Prostate gland (tissue), 2 donors: ENCODE data around the gene HDAC8. TPM values are rescaled to one million over a fixed set of nuclear protein-coding genes. Genes with fewer than 3 reads are reported as not detected.
"Not testable (repeated sequence)": the region's sequence is repeated elsewhere in the genome, so short reads cannot be mapped to it uniquely, and the experiment has no call there.

Experiments
- DNase-seq: peaks from one replicate; pipeline ENCODE4 v3.0.0-alpha.2; 2019; ENCODE audit warnings: low spot score
- H3K27ac ChIP-seq, 2 donors: fragments of 200-600 bp; sonication (generic); 2 replicates each; pipeline ENCODE4 v1.5.1; 2017 to 2019
- H3K27me3 ChIP-seq: fragments of 200-600 bp; sonication (generic); replicated peaks from 2 replicates; pipeline ENCODE4 v1.5.1; 2019; ENCODE audit not compliant: insufficient read depth
- H3K36me3 ChIP-seq, 2 donors: fragments of 200-600 bp; sonication (generic); 1 replicate in 1 of 2; 2 replicates in 1 of 2; pipeline versions ENCODE4 v1.5.1 to v1.8.1; 2017 to 2019
- H3K4me1 ChIP-seq: fragments of 200-600 bp; sonication (generic); replicated peaks from 2 replicates; pipeline ENCODE4 v1.5.1; 2019
- H3K4me3 ChIP-seq, 2 donors: fragments of 200-600 bp; sonication (generic); 2 replicates each; pipeline ENCODE4 v1.5.1; 2017 to 2019
- H3K9me3 ChIP-seq: fragments of 200-600 bp; sonication (generic); 2 replicates; pipeline ENCODE4 v1.5.1; 2017
- POLR2A ChIP-seq: fragments of 450-650 bp; IDR thresholded peaks from one replicate; pipeline ENCODE4 v1.6.1; 2016; ENCODE audit warnings: antibody characterized with exemption, mild to moderate bottlenecking
- POLR2AphosphoS5 ChIP-seq: sonication (generic); formaldehyde crosslinking; IDR thresholded peaks from one replicate; pipeline ENCODE4 v1.6.1; 2017; ENCODE audit warnings: antibody characterized with exemption
- WGBS: methylation state at CpG from one replicate; pipeline ENCODE4 v1.1.5; 2018; 5-methylcytosine and 5-hydroxymethylcytosine counted together
- intact Hi-C: fragments of 100-400 bp; cut with DNase I; formaldehyde crosslinking; loops from one replicate; pipeline ENCODE4 v1.14.2; 2022
- total RNA-seq, 2 donors: library from RNA; depleted of rRNA; stranded (reverse); fragments of >200 nt; gene quantifications; one replicate each; pipeline ENCODE4 v1.1.0, GENCODE V29; 2016
- TF ChIP-seq, protein P1 (sequence below), 4 experiments: fragments of 200-600 bp in 2 of 4; fragments of 450-650 bp in 2 of 4; sonication (generic) in 2 of 4; IDR thresholded peaks; 1 replicate in 3 of 4; 2 replicates in 1 of 4; pipeline ENCODE4 v1.5.1; 2016 to 2019; ENCODE audit warnings: antibody characterized with exemption in 4 of 4, mild to moderate bottlenecking in 2 of 4, moderate library complexity in 2 of 4

Gene HDAC8
- total RNA-seq, 2 donors from 2014 or later, result 25.3 to 32.3 TPM

GRCh38 chrX:72573158-72573511, 492 bp upstream of the HDAC8 start:
- WGBS, result 0% methylated on average over 5 of the region's 7 CpGs
- H3K4me1 ChIP-seq, result no peaks in the 10 kb centered on the region
- intact Hi-C loops, result no loop called here
- H3K36me3 ChIP-seq, result no peaks in the 10 kb centered on the region
- peak overlapping the region; percentile 74 to 77 for H3K27ac ChIP-seq
- TF ChIP-seq, protein P1, sequence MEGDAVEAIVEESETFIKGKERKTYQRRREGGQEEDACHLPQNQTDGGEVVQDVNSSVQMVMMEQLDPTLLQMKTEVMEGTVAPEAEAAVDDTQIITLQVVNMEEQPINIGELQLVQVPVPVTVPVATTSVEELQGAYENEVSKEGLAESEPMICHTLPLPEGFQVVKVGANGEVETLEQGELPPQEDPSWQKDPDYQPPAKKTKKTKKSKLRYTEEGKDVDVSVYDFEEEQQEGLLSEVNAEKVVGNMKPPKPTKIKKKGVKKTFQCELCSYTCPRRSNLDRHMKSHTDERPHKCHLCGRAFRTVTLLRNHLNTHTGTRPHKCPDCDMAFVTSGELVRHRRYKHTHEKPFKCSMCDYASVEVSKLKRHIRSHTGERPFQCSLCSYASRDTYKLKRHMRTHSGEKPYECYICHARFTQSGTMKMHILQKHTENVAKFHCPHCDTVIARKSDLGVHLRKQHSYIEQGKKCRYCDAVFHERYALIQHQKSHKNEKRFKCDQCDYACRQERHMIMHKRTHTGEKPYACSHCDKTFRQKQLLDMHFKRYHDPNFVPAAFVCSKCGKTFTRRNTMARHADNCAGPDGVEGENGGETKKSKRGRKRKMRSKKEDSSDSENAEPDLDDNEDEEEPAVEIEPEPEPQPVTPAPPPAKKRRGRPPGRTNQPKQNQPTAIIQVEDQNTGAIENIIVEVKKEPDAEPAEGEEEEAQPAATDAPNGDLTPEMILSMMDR (IDR thresholded peaks at IDR 0.05), result no peak
- TF ChIP-seq POLR2AphosphoS5 (no peak), POLR2A (no peak)
- H3K4me3 ChIP-seq, result peak overlapping the region; percentile 40 to 43
- no peaks in the 10 kb centered on the region for H3K27me3 ChIP-seq
- DNase-seq, result no peak
- H3K9me3 ChIP-seq, result no peaks in the 10 kb centered on the region

DNA sequence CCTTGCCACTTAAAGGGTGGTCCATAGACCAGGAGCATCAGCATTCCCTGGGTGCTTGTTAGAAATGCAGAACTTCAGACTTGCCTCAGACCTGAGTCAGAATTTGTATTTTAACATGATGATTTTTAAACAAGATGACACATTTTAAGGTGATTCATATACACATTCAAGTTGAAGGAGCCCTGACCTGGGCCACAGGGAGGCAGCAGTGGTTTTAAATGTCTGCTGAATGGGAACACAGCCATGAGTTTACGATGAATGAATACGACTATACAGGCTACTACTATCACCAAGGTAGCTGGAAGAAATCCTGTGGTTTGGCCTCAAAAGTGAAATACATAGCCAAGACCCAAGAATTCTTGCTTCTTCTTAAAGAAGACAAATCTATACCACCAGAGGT, 2.9 kb downstream of the HDAC8 start:
- TF ChIP-seq, protein P1 (IDR thresholded peaks at IDR 0.05), result no peak
- TF ChIP-seq POLR2A, result no peak
- no peak for TF ChIP-seq POLR2AphosphoS5
- H3K4me3 ChIP-seq, result no peak overlapping the region
- intact Hi-C loops, result no loop called here
- H3K4me1 ChIP-seq, result no peaks in the 10 kb centered on the region
- no peaks in the 10 kb centered on the region for H3K9me3 ChIP-seq
- 49% methylated on average over 2 of the region's 2 CpGs for WGBS
- H3K27ac ChIP-seq, result no peak overlapping the region
- no peaks in the 10 kb centered on the region for H3K27me3 ChIP-seq
- no peaks in the 10 kb centered on the region for H3K36me3 ChIP-seq
- no peak for DNase-seq

GRCh38 chrX:72568406-72569092, 4.1 kb downstream of the HDAC8 start:
- Histone ChIP-seq H3K36me3 (no peaks in the 10 kb centered on the region), H3K9me3 (no peaks in the 10 kb centered on the region), H3K27ac (no peak overlapping the region), H3K4me3 (no peak overlapping the region), H3K4me1 (no peaks in the 10 kb centered on the region), H3K27me3 (no peaks in the 10 kb centered on the region)
- no peak for TF ChIP-seq POLR2AphosphoS5
- TF ChIP-seq POLR2A, result no peak
- TF ChIP-seq, protein P1 (IDR thresholded peaks at IDR 0.05), result no peak
- no peak for DNase-seq
- 69% methylated on average over 6 of the region's 6 CpGs for WGBS
- intact Hi-C loops, result no loop called here

GRCh38 chrX:72566448-72566847, 6.2 kb downstream of the HDAC8 start:
- no peaks in the 10 kb centered on the region for H3K27me3 ChIP-seq
- intact Hi-C loops, result no loop called here
- H3K36me3 ChIP-seq, result no peaks in the 10 kb centered on the region
- 92% methylated on average over 2 of the region's 2 CpGs for WGBS
- no peak overlapping the region for H3K4me3 ChIP-seq
- TF ChIP-seq, protein P1 (IDR thresholded peaks at IDR 0.05), result no peak
- TF ChIP-seq POLR2AphosphoS5, result no peak
- no peak for TF ChIP-seq POLR2A
- no peak overlapping the region for H3K27ac ChIP-seq
- no peak for DNase-seq
- H3K4me1 ChIP-seq, result no peaks in the 10 kb centered on the region
- H3K9me3 ChIP-seq, result no peaks in the 10 kb centered on the region

DNA sequence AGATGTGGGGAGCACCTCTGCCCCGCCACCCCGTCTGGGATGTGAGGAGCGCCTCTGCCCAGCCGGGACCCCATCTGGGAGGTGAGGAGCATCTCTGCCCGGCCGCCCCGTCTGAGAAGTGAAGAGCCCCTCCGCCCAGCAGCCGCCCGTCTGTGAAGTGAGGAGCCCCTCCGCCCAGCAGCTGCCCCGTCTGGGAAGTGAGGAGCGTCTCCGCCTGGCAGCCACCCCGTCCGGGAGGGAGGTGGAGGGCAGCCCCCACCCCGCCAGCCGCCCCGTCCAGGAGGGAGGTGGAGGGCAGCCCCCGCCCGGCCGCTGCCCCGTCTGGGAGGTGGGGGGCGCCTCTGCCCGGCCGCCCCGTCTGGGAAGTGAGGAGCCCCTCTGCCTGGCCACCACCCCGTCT, 13.0 kb downstream of the HDAC8 start:
- H3K9me3 ChIP-seq, intact Hi-C loops, H3K36me3 ChIP-seq, H3K27me3 ChIP-seq, DNase-seq, H3K4me3 ChIP-seq, H3K27ac ChIP-seq, H3K4me1 ChIP-seq: not testable (repeated sequence)
- 80% methylated on average over 1 of the region's 28 CpGs for WGBS
